ENCODE results near the gene GFM1. TPM values are rescaled to one million over a fixed set of nuclear protein-coding genes. Genes with fewer than 3 reads are reported as not detected.

GFM1 gene
- 38.4 and 46.0 TPM in 2 replicates for total RNA-seq

GRCh38 chr3:158644345-158644908, at the start of gene GFM1:
TSS of gene GFM1 (plus strand) at chr3:158644527. CDS start at chr3:158644635, 108 bp downstream.

GRCh38 chr3:158672215-158673176, 28.2 kb downstream of the GFM1 start, which contains the start of gene LXN:
TSS of gene LXN (minus strand) at chr3:158672648. CDS start at chr3:158672478, 170 bp downstream.

GRCh38 chr3:158731938-158732855, 87.9 kb downstream of the GFM1 start, which contains the start of gene RARRES1:
TSS of gene RARRES1 (minus strand) at chr3:158732457. CDS start at chr3:158732415, 42 bp downstream.

Other genes starting within 250 kb of the GFM1 start
- 8.5 and 9.6 TPM in 2 replicates for gene MLF1, start 73.3 kb upstream of the GFM1 start, total RNA-seq
- gene LXN, start 28.1 kb downstream of the GFM1 start, total RNA-seq, result 52.5 and 56.0 TPM in 2 replicates
- gene RARRES1, start 87.9 kb downstream of the GFM1 start, total RNA-seq, result 8.0 and 10.9 TPM in 2 replicates
- 115 and 127 TPM in 2 replicates for gene MFSD1, start 157.5 kb downstream of the GFM1 start, total RNA-seq